ENCODE results near the gene FKBP7. TPM values are rescaled to one million over a fixed set of nuclear protein-coding genes. Genes with fewer than 3 reads are reported as not detected.
A peak's percentile ranks its signal among the peaks of the same experiment; 100 is the strongest.

FKBP7 gene
- total RNA-seq, 1 donor from 2014 or later, result 6.5 TPM

DNA sequence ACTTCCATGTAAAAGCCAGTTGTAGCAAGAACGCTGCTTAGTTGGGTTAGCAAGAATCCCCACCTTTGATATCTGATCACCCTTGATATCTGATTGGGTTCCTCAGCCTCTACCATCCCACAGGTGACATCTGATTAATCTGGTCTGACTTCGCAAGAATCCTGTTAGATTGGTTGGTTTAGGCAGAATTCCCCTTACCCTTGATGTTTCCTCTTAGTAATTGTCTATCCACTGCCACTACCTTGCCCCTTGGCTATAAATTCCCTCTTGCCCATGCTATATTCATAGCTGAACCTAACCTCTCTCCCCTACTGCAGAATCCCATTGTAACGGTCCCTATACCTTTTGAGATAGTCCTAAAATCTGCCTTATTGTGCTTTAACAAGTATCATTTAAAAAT is 60.5 kb downstream of the FKBP7 start:
- intact Hi-C loops (cut with DNase I), result no loop called here
- DNase-seq, result no peak
- no peak for ATAC-seq (ENCODE audit: poor library complexity)

DNA sequence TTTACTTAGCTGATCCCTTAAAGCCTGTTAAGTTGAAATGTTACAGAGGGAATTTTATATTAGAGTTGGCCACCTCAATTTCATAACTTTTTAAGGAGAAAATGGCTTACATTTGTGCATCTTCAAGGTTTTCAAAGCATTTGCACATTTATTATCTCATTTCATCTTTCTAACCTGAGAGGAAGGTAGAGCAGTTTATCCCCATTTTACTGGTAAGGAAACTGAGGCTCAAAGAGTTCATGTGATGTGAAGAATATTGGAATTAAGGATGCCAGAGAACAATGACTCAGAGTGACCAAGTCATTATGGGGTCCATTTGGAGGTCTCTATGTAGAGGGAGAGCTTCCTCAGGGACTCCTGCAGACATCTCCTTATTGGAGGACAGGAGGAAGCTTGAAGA is 62.4 kb downstream of the FKBP7 start:
- intact Hi-C loops (cut with DNase I), result no loop called here
- DNase-seq (no peak), ATAC-seq (ENCODE audit: poor library complexity) (no peak)

DNA sequence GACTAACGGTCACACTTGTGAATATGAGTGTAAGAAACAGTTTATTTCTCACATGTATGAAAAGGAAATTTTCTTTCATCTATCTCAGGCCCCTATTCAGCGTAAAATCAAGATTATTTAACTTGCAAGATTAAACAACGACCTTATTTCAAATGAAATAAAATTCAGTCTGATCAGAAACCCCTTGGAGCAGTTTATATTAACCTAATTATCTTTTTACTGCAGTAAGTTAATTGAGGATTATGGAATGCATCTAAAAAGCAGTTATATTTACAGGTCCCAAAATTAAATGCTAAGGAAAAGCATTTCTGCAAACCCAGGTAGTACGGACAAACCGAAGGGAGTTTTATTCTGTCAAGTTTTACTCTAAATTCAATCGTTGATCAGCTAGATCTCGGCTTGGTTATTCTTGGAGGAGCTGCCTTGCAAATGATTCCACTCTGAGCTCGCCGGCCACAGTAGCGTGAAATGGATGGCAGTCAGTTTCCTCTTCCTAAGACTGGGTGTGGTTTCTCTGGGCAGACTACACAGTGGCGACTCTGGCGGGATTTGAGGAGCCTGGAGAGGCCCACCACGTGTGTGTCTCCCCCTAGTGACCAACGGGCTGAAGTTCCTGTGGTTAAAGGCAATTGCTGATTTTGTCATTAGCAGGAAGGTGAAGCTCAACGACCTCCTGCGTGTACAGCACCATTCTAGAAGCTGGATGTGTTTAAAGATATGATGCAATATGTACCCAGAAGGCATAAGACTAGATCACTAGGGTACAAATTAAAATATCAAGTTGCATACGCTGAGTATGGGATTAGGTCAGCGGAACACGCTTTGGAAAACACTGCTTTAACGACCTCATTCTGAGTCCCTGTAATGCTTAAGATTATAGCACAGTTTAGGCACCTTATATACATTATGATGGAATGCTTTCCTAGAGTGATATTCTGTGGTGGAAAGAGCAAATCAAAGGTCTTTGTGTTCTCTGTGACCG is 63.8 kb downstream of the FKBP7 start:
- peak; percentile 98 for ATAC-seq (ENCODE audit: poor library complexity)
- intact Hi-C loops (cut with DNase I), result loop anchor here (5.0 kb wide), 1 partner anchor 302 kb away; the partner anchor contains the start of gene RBM45
- peak; percentile 91 for DNase-seq

Other genes with a start within 250 kb of the FKBP7 start
- 42.7 TPM for gene PRKRA, start 27.4 kb downstream of the FKBP7 start, total RNA-seq
- 1.0 TPM for gene PJVK, start 27.2 kb downstream of the FKBP7 start, total RNA-seq
- gene PLEKHA3, start 1.9 kb upstream of the FKBP7 start, total RNA-seq, result 32.2 TPM

Measured in Right ventricle myocardium superior (tissue), 1 donor.